Loucy (cell line): Measurements from ENCODE around the gene GRID1.

Experiments used
- CTCF ChIP-seq: fragments of 200-600 bp; sonication (generic); conservative IDR thresholded peaks from 2 replicates; pipeline ENCODE4 v1.5.1; 2014; ENCODE audit warnings: mild to moderate bottlenecking, antibody characterized with exemption, low read length
- EZH2phosphoT487 ChIP-seq: fragments of 200-600 bp; IDR thresholded peaks from 2 replicates; pipeline ENCODE4 v1.6.1; 2018; ENCODE audit warnings: antibody characterized with exemption, mild to moderate bottlenecking, moderate library complexity, borderline replicate concordance

GRCh38 chr10:86230557-86231180 lies 135.9 kb downstream of the GRID1 start:
- TF ChIP-seq EZH2phosphoT487 (no peak), CTCF (no peak)
